OCI-LY1 (cell line): ENCODE data around the gene CTAGE1.

ENCODE experiments used
- CTCF ChIP-seq: fragments of 200-600 bp; sonication (generic), shearing (Covaris generic); IDR thresholded peaks from 2 replicates; pipeline ENCODE4 v1.5.1; 2017; ENCODE audit warnings: mild to moderate bottlenecking, antibody characterized with exemption, low read length, moderate library complexity, mixed read lengths
- EZH2 ChIP-seq: fragments of 200-600 bp; sonication (generic), shearing (Covaris generic); IDR thresholded peaks from 2 replicates; pipeline ENCODE4 v1.8.0; 2017; ENCODE audit warnings: borderline replicate concordance, mixed run types, mild to moderate bottlenecking, antibody characterized with exemption, low read length, moderate library complexity, mixed read lengths

GRCh38 chr18:22448238-22448637 lies 30.5 kb upstream of the CTAGE1 start:
- TF ChIP-seq CTCF (no peak), EZH2 (no peak)
